ENCODE data around the gene KAZN.

Gene KAZN

GRCh38 chr1:14853518-14853917, 255.0 kb downstream of the KAZN start:
- DNase-seq (ENCODE audit: low read depth) = no peak

- DNase-seq (ENCODE audit: low read depth) = no peak
These were observed 256.8 kb downstream of the KAZN start for GRCh38 chr1:14855268-14855667.

- DNase-seq (ENCODE audit: low read depth) = no peak
These were observed 257.3 kb downstream of the KAZN start for GRCh38 chr1:14855801-14856200.

GRCh38 chr1:14857436-14858195, 259.1 kb downstream of the KAZN start:
- DNase-seq (ENCODE audit: low read depth) = no peak

GRCh38 chr1:14862114-14862771, 263.8 kb downstream of the KAZN start:
- no peak for DNase-seq (ENCODE audit: low read depth)

- no peak for DNase-seq (ENCODE audit: low read depth)
These were observed 266.6 kb downstream of the KAZN start for GRCh38 chr1:14865106-14865505.

- no peak for DNase-seq (ENCODE audit: low read depth)
These were observed 268.6 kb downstream of the KAZN start for GRCh38 chr1:14866911-14867612.

GRCh38 chr1:14869187-14869586, 270.7 kb downstream of the KAZN start:
- DNase-seq (ENCODE audit: low read depth) = no peak

- no peak for DNase-seq (ENCODE audit: low read depth)
These were observed 272.9 kb downstream of the KAZN start for GRCh38 chr1:14871218-14871970.

- DNase-seq (ENCODE audit: low read depth) = no peak
These were observed 274.3 kb downstream of the KAZN start for GRCh38 chr1:14872762-14873161.

- no peak for DNase-seq (ENCODE audit: low read depth)
These were observed 275.2 kb downstream of the KAZN start for GRCh38 chr1:14873677-14874076.

GRCh38 chr1:14875524-14876509, 277.3 kb downstream of the KAZN start:
- DNase-seq (ENCODE audit: low read depth) = no peak

GRCh38 chr1:14876747-14877146, 278.3 kb downstream of the KAZN start:
- no peak for DNase-seq (ENCODE audit: low read depth)

GRCh38 chr1:14877224-14877623, 278.7 kb downstream of the KAZN start:
- DNase-seq (ENCODE audit: low read depth) = no peak

- DNase-seq (ENCODE audit: low read depth) = no peak
These were observed 279.6 kb downstream of the KAZN start for GRCh38 chr1:14878124-14878523.

GRCh38 chr1:14878951-14879350, 280.5 kb downstream of the KAZN start:
- no peak for DNase-seq (ENCODE audit: low read depth)

GRCh38 chr1:14880456-14881316, 282.2 kb downstream of the KAZN start:
- no peak for DNase-seq (ENCODE audit: low read depth)

GRCh38 chr1:14881775-14882672, 283.5 kb downstream of the KAZN start:
- no peak for DNase-seq (ENCODE audit: low read depth)

GRCh38 chr1:14884614-14885175, 286.2 kb downstream of the KAZN start:
- DNase-seq (ENCODE audit: low read depth) = no peak

All from CMK (cell line).